Prostate gland (tissue), 2 donors: Measurements from ENCODE around the gene AQR.

ENCODE experiments used
- POLR2A ChIP-seq: fragments of 450-650 bp; IDR thresholded peaks from one replicate; pipeline ENCODE4 v1.6.1; 2016; ENCODE audit warnings: antibody characterized with exemption, mild to moderate bottlenecking
- TF ChIP-seq, protein P1 (sequence below), 4 experiments: fragments of 200-600 bp in 2 of 4; fragments of 450-650 bp in 2 of 4; sonication (generic) in 2 of 4; IDR thresholded peaks; 1 replicate in 3 of 4; 2 replicates in 1 of 4; pipeline ENCODE4 v1.5.1; 2016 to 2019; ENCODE audit warnings: antibody characterized with exemption in 4 of 4, mild to moderate bottlenecking in 2 of 4, moderate library complexity in 2 of 4

DNA sequence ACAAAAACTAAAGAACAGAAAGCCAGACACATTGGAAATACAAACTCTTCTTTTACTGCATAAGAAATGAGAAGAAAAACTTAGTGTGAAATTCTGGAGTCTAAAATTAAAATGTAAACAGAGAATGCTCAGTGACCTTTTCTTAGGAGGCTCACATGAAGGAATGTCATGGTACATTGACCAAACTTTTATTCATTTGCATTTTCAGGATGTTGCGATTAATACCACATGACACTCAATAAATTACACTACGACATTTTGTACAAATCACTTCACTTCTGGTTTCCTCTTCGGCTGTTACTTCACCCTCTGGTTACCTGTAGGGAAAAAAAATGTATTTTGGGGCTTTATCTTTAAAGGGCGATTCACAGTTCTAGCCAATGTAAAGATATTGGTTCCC lies 117.8 kb downstream of the AQR start:
- TF ChIP-seq, protein P1, sequence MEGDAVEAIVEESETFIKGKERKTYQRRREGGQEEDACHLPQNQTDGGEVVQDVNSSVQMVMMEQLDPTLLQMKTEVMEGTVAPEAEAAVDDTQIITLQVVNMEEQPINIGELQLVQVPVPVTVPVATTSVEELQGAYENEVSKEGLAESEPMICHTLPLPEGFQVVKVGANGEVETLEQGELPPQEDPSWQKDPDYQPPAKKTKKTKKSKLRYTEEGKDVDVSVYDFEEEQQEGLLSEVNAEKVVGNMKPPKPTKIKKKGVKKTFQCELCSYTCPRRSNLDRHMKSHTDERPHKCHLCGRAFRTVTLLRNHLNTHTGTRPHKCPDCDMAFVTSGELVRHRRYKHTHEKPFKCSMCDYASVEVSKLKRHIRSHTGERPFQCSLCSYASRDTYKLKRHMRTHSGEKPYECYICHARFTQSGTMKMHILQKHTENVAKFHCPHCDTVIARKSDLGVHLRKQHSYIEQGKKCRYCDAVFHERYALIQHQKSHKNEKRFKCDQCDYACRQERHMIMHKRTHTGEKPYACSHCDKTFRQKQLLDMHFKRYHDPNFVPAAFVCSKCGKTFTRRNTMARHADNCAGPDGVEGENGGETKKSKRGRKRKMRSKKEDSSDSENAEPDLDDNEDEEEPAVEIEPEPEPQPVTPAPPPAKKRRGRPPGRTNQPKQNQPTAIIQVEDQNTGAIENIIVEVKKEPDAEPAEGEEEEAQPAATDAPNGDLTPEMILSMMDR (IDR thresholded peaks at IDR 0.05) = no peak
- no peak for TF ChIP-seq POLR2A
